GM19397 (cell line): ENCODE data around the gene CLSTN2.

Experiments
- ATAC-seq: cut with Tn5 transposase; IDR thresholded peaks from one replicate; pipeline ENCODE4 v1.9.1; 2021; ENCODE audit warnings: mild to moderate bottlenecking, moderate library complexity; ENCODE audit not compliant: unreplicated experiment

Gene CLSTN2

GRCh38 chr3:139935016-139935865, at the start of gene CLSTN2:
CLSTN2 (plus strand) TSS chr3:139935185.
- peak; percentile 63 for ATAC-seq

GRCh38 chr3:139887431-139887830, 47.6 kb upstream of the CLSTN2 start:
- no peak for ATAC-seq

- no peak for ATAC-seq
These were observed 46.3 kb upstream of the CLSTN2 start for GRCh38 chr3:139888561-139889140.

- ATAC-seq: no peak
These were observed 41.6 kb upstream of the CLSTN2 start for GRCh38 chr3:139893267-139893962.

GRCh38 chr3:139893963-139894642, 40.9 kb upstream of the CLSTN2 start:
- no peak for ATAC-seq

- ATAC-seq: no peak
These were observed 40.4 kb upstream of the CLSTN2 start for GRCh38 chr3:139894643-139894989.

GRCh38 chr3:139897759-139898158, 37.2 kb upstream of the CLSTN2 start:
- ATAC-seq: no peak

- ATAC-seq: no peak
These were observed 28.6 kb upstream of the CLSTN2 start for GRCh38 chr3:139906418-139906817.

- ATAC-seq: no peak
These were observed 25.2 kb upstream of the CLSTN2 start for GRCh38 chr3:139909811-139910210.

- ATAC-seq: no peak
These were observed 18.7 kb upstream of the CLSTN2 start for GRCh38 chr3:139916271-139916670.

GRCh38 chr3:139917226-139917785, 17.7 kb upstream of the CLSTN2 start:
- no peak for ATAC-seq

GRCh38 chr3:139928708-139929505, 6.1 kb upstream of the CLSTN2 start:
- ATAC-seq: no peak

- no peak for ATAC-seq
These were observed 4.8 kb upstream of the CLSTN2 start for GRCh38 chr3:139930211-139930610.

- ATAC-seq: no peak
These were observed 1.2 kb upstream of the CLSTN2 start for GRCh38 chr3:139933766-139934165.

GRCh38 chr3:139934613-139935015, 371 bp upstream of the CLSTN2 start:
- no peak for ATAC-seq

GRCh38 chr3:139935866-139936817, 1.2 kb downstream of the CLSTN2 start:
- ATAC-seq: no peak

GRCh38 chr3:139937674-139938279, 2.8 kb downstream of the CLSTN2 start:
- ATAC-seq: no peak

- no peak for ATAC-seq
These were observed 4.8 kb downstream of the CLSTN2 start for GRCh38 chr3:139939681-139940190.
